Liver (tissue), 9 donors: ENCODE measurements around the gene SPTBN5. TPM values are rescaled to one million over a fixed set of nuclear protein-coding genes. Genes with fewer than 3 reads are reported as not detected.

ENCODE experiments used
- DNase-seq: peaks from one replicate; pipeline ENCODE4 v3.0.0-alpha.2; 2017; ENCODE audit warnings: low spot score
- H3K27ac ChIP-seq, 2 donors: one replicate each; pipeline ENCODE4 v1.7.0; 2013; ENCODE audit warnings: inconsistent platforms in 2 of 2, low read length in 2 of 2, control low read depth in 1 of 2, low read depth in 1 of 2, mild to moderate bottlenecking in 1 of 2
- H3K27me3 ChIP-seq, 4 donors: one replicate each; pipeline versions ENCODE4 v1.6.1 to v1.7.0; 2013; ENCODE audit warnings: low read length in 3 of 4, inconsistent platforms in 1 of 4, mild to moderate bottlenecking in 1 of 4, moderate library complexity in 1 of 4; ENCODE audit not compliant: control insufficient read depth in 4 of 4, insufficient read depth in 4 of 4
- H3K36me3 ChIP-seq, 4 donors: one replicate each; pipeline versions ENCODE4 v1.6.1 to v1.7.0; 2013; ENCODE audit warnings: low read length in 3 of 4, mild to moderate bottlenecking in 3 of 4, low read depth in 1 of 4, moderate library complexity in 1 of 4; ENCODE audit not compliant: control insufficient read depth in 4 of 4, insufficient read depth in 3 of 4
- H3K4me1 ChIP-seq, 4 donors: one replicate each; pipeline versions ENCODE4 v1.6.1 to v1.7.0; 2013; ENCODE audit warnings: low read length in 3 of 4, mild to moderate bottlenecking in 3 of 4, moderate library complexity in 1 of 4; ENCODE audit not compliant: control insufficient read depth in 4 of 4, insufficient read depth in 4 of 4
- H3K4me3 ChIP-seq, 3 donors: one replicate each; pipeline versions ENCODE4 v1.6.1 to v1.7.0; 2013; ENCODE audit warnings: low read length in 3 of 3, control low read depth in 1 of 3, low read depth in 1 of 3, mild to moderate bottlenecking in 1 of 3
- H3K9ac ChIP-seq, 2 donors: one replicate each; pipeline ENCODE4 v1.7.0; 2013; ENCODE audit warnings: low read length in 2 of 2, mild to moderate bottlenecking in 2 of 2, moderate library complexity in 2 of 2, control low read depth in 1 of 2, low read depth in 1 of 2
- H3K9me3 ChIP-seq, 4 donors: one replicate each; pipeline versions ENCODE4 v1.6.1 to v1.7.0; 2013; ENCODE audit warnings: low read length in 3 of 4; ENCODE audit not compliant: control insufficient read depth in 4 of 4
- ATF3 ChIP-seq: IDR thresholded peaks from 2 replicates; pipeline ENCODE4 v1.6.1; 2016; ENCODE audit warnings: antibody characterized with exemption
- CTCF ChIP-seq: fragments of 150-350 bp; IDR thresholded peaks from 2 replicates; pipeline ENCODE4 v1.5.1; 2017; ENCODE audit warnings: improper control_type of control experiment, low read depth, low read length; ENCODE audit not compliant: missing input control
- EGR1 ChIP-seq, 2 donors: IDR thresholded peaks; 2 replicates each; pipeline ENCODE4 v1.6.1; 2016 to 2018; ENCODE audit warnings: antibody characterized with exemption in 2 of 2, low read depth in 2 of 2
- FOXA1 ChIP-seq: IDR thresholded peaks from 2 replicates; pipeline ENCODE4 v1.6.1; 2016; ENCODE audit warnings: antibody characterized with exemption
- FOXA2 ChIP-seq: IDR thresholded peaks from 2 replicates; pipeline ENCODE4 v1.6.1; 2016; ENCODE audit warnings: antibody characterized with exemption
- GABPA ChIP-seq, 2 donors: IDR thresholded peaks in 1 of 2; conservative IDR thresholded peaks in 1 of 2; 2 replicates each; pipeline ENCODE4 v1.6.1; 2016; ENCODE audit warnings: antibody characterized with exemption in 2 of 2, mild to moderate bottlenecking in 1 of 2, moderate library complexity in 1 of 2
- HNF4A ChIP-seq, 2 donors: conservative IDR thresholded peaks; 2 replicates each; pipeline ENCODE4 v1.6.1; 2016; ENCODE audit warnings: antibody characterized with exemption in 2 of 2, mild to moderate bottlenecking in 2 of 2
- HNF4G ChIP-seq: IDR thresholded peaks from 2 replicates; pipeline ENCODE4 v1.6.1; 2016; ENCODE audit warnings: antibody characterized with exemption
- JUND ChIP-seq, 2 donors: IDR thresholded peaks; 2 replicates each; pipeline ENCODE4 v1.6.1; 2016; ENCODE audit warnings: antibody characterized with exemption in 2 of 2
- MAX ChIP-seq: IDR thresholded peaks from 2 replicates; pipeline ENCODE4 v1.6.1; 2016; ENCODE audit warnings: antibody characterized with exemption
- NR2F2 ChIP-seq: IDR thresholded peaks from 2 replicates; pipeline ENCODE4 v1.6.1; 2016; ENCODE audit warnings: antibody characterized with exemption
- RAD21 ChIP-seq, 2 donors: IDR thresholded peaks; 2 replicates each; pipeline ENCODE4 v1.6.1; 2016; ENCODE audit warnings: antibody characterized with exemption in 2 of 2, mild to moderate bottlenecking in 2 of 2
- REST ChIP-seq: IDR thresholded peaks from 2 replicates; pipeline ENCODE4 v1.6.1; 2016; ENCODE audit warnings: antibody characterized with exemption, mild to moderate bottlenecking
- SP1 ChIP-seq: IDR thresholded peaks from 2 replicates; pipeline ENCODE4 v1.6.1; 2018; ENCODE audit warnings: antibody characterized with exemption, mild to moderate bottlenecking
- TAF1 ChIP-seq: conservative IDR thresholded peaks from 2 replicates; pipeline ENCODE4 v1.6.1; 2016; ENCODE audit warnings: antibody characterized with exemption, mild to moderate bottlenecking
- YY1 ChIP-seq: IDR thresholded peaks from 2 replicates; pipeline ENCODE4 v1.6.1; 2016; ENCODE audit warnings: antibody characterized with exemption, mild to moderate bottlenecking
- ZBTB33 ChIP-seq: IDR thresholded peaks from 2 replicates; pipeline ENCODE4 v1.6.1; 2016; ENCODE audit warnings: antibody characterized with exemption
- whole genome bisulfite sequencing: extraction: QIAGEN DNeasy Blood & Tissue Kit; methylation state at CpG from one replicate; pipeline ENCODE4 v1.1.7; 2013; 5-methylcytosine and 5-hydroxymethylcytosine counted together
- polyA plus RNA-seq, 2 donors: library from polyadenylated mRNA; stranded (reverse) in 1 of 2; unstranded in 1 of 2; fragments of 200-250 nt in 1 of 2; fragments of >200 nt in 1 of 2; fragmentation: Nextera tagmentation in 1 of 2; extraction: Ambion mirVana in 1 of 2; gene quantifications; one replicate each; pipeline versions ENCODE4 v1.2.1 to v1.2.3, GENCODE V29; 2013 to 2015
- total RNA-seq, 2 donors: library from RNA; depleted of rRNA; stranded (reverse); fragments of >200 nt; gene quantifications; one replicate each; pipeline ENCODE4 v1.2.3, GENCODE V29; 2014
- donor health status: healthy.
- donor health status: healthy.
- donor health status: healthy.
- donor health status: healthy.
- donor health status: healthy.

Gene SPTBN5
- total and polyA plus RNA-seq, 4 donors = 0.12 to 1.7 (median 0.17) TPM

GRCh38 chr15:41908736-41909461 is 15.0 kb upstream of the SPTBN5 start:
- Histone ChIP-seq H3K27me3 (no peaks in the 10 kb centered on the region), H3K27ac (no peak overlapping the region), H3K9me3 (peaks cover 0 to 4% (median 0%) of the 10 kb centered on the region in 4 donors), H3K4me3 (no peak overlapping the region), H3K36me3 (peaks cover 9 to 21% (median 13%) of the 10 kb centered on the region in 4 donors), H3K4me1 (peaks cover 0 to 7% (median 4%) of the 10 kb centered on the region in 4 donors), H3K9ac (no peak overlapping the region)
- TF ChIP-seq HNF4A (conservative IDR thresholded peaks at IDR 0.05) = no peak
- TF ChIP-seq HNF4G = no peak
- no peak for TF ChIP-seq TAF1
- no peak for TF ChIP-seq ZBTB33
- no peak for TF ChIP-seq RAD21 (IDR thresholded peaks at IDR 0.05)
- no peak for TF ChIP-seq EGR1 (IDR thresholded peaks at IDR 0.05; ENCODE audit: low read depth in 2 of 2)
- TF ChIP-seq JUND (IDR thresholded peaks at IDR 0.05) = no peak
- no peak for TF ChIP-seq MAX
- no peak for TF ChIP-seq SP1
- TF ChIP-seq REST = no peak
- no peak for TF ChIP-seq FOXA2
- no peak for TF ChIP-seq YY1
- no peak for TF ChIP-seq CTCF
- TF ChIP-seq FOXA1 = no peak
- TF ChIP-seq GABPA (IDR thresholded peaks at IDR 0.05 in 1 of 2, conservative IDR thresholded peaks at IDR 0.05 in 1 of 2) = no peak
- WGBS = 88% methylated on average over 17 of the region's 17 CpGs
- no peak for DNase-seq

GRCh38 chr15:41907141-41907540 is 13.3 kb upstream of the SPTBN5 start:
- DNase-seq = no peak
- H3K27me3 ChIP-seq = no peaks in the 10 kb centered on the region
- 77% methylated on average over 3 of the region's 3 CpGs for WGBS
- H3K4me1 ChIP-seq = peaks cover 0 to 7% (median 4%) of the 10 kb centered on the region in 4 donors
- peaks cover 0 to 4% (median 0%) of the 10 kb centered on the region in 4 donors for H3K9me3 ChIP-seq
- no peak for TF ChIP-seq GABPA (IDR thresholded peaks at IDR 0.05 in 1 of 2, conservative IDR thresholded peaks at IDR 0.05 in 1 of 2)
- TF ChIP-seq ATF3 = no peak
- TF ChIP-seq REST = no peak
- TF ChIP-seq RAD21 (IDR thresholded peaks at IDR 0.05) = no peak
- TF ChIP-seq SP1 = no peak
- TF ChIP-seq YY1 = no peak
- TF ChIP-seq ZBTB33 = no peak
- no peak for TF ChIP-seq NR2F2
- no peak overlapping the region for H3K27ac ChIP-seq
- no peak overlapping the region for H3K9ac ChIP-seq
- H3K4me3 ChIP-seq = no peak overlapping the region
- peaks cover 10 to 23% (median 14%) of the 10 kb centered on the region in 4 donors for H3K36me3 ChIP-seq
